ENCODE results near the gene NYAP1. TPM values are rescaled to one million over a fixed set of nuclear protein-coding genes. Genes with fewer than 3 reads are reported as not detected.
A peak's percentile ranks its signal among the peaks of the same experiment; 100 is the strongest.

Gene NYAP1
- total RNA-seq, 1 donor from 2014 or later: 1.2 TPM

DNA sequence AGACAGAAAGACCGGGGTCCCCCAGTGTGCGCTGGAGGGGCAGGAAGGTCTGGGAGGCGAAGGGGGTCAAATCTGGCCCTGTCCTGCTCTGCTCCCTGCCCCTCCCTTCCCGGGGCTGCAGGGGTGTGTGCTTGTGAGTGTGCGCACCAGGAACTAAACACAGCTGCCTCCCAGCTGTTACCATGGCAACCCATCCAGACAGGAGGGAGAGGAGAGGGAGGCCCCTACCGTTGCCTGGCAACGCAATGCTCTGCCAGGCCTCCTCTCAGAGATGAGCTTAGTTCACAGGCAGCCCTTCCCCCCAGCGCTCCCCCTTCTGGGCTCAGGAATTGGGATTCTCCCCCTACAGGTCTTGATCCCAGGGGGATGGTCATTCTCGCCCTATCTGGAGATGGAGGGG is 6.1 kb downstream of the NYAP1 start:
- Histone ChIP-seq H3K9ac (no peak overlapping the region), H3K27ac (no peak overlapping the region), H4K20me1 (ENCODE audit: low read depth) (peaks cover 4% of the 10 kb centered on the region), H2AFZ (replicated peaks) (no peak overlapping the region), H3K9me3 (ENCODE audit: low read depth) (no peaks in the 10 kb centered on the region), H3K4me1 (peaks cover 46% of the 10 kb centered on the region), H3K36me3 (no peaks in the 10 kb centered on the region), H3K4me3 (peak overlapping the region; percentile 10), H3F3A (ENCODE audit: low read depth) (peaks cover 4% of the 10 kb centered on the region), H3K79me2 (ENCODE audit: low read depth) (no peaks in the 10 kb centered on the region), H3K4me2 (peak overlapping the region; percentile 75), H3K27me3 (peaks cover 17% of the 10 kb centered on the region)
- peaks cover 10% of the 10 kb centered on the region for H3K36me3 Mint-ChIP-seq
- peak overlapping the region; percentile 99 for H3K27ac Mint-ChIP-seq
- H3K27me3 Mint-ChIP-seq (ENCODE audit: insufficient read depth, low read depth): peaks cover 4% of the 10 kb centered on the region
- no peak for TF ChIP-seq EZH2phosphoT487 (IDR thresholded peaks at IDR 0.05)
- TF ChIP-seq EZH2 (IDR thresholded peaks at IDR 0.05): no peak
- TF ChIP-seq, protein P1, sequence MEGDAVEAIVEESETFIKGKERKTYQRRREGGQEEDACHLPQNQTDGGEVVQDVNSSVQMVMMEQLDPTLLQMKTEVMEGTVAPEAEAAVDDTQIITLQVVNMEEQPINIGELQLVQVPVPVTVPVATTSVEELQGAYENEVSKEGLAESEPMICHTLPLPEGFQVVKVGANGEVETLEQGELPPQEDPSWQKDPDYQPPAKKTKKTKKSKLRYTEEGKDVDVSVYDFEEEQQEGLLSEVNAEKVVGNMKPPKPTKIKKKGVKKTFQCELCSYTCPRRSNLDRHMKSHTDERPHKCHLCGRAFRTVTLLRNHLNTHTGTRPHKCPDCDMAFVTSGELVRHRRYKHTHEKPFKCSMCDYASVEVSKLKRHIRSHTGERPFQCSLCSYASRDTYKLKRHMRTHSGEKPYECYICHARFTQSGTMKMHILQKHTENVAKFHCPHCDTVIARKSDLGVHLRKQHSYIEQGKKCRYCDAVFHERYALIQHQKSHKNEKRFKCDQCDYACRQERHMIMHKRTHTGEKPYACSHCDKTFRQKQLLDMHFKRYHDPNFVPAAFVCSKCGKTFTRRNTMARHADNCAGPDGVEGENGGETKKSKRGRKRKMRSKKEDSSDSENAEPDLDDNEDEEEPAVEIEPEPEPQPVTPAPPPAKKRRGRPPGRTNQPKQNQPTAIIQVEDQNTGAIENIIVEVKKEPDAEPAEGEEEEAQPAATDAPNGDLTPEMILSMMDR (IDR thresholded peaks at IDR 0.05): peak; percentile 28
- peaks cover 71% of the 10 kb centered on the region for H3K4me1 Mint-ChIP-seq
- peak overlapping the region; percentile 82 for H3K4me3 Mint-ChIP-seq
- DNase-seq (ENCODE audit: low spot score): peak; percentile 100
- no peaks in the 10 kb centered on the region for H3K9me3 Mint-ChIP-seq

DNA sequence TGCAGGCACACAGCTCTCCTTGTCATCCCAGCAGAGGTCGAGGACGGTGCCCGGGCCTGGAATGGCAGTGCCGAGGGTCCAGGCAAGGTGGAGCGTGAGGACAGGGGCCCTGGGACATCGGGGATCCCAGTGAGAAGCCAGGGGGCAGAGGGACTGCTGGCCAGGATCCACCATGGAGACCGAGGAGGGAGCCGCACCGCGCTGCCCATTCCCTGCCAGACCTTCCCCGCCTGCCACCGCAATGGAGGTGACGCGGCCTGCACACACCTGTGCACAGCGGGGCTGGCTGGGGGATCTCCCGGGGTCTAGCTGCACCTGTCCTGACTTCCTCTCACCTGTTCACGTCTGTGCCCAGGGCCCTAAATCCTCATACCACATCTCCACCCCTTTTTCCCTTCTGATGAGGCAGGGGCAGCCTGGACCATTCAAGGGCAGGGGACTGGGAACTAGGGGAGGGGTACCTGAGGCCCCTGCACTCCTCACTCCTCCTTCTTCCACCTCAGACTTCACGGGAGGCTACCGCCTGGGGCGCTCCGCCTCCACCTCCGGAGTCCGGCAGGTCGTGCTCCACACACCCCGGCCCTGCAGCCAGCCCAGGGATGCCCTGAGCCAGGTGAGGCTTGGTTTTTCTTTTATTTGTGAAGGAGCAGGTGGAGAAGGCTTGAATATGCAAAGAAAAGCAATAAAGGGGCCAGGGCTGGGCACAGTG is 6.9 kb downstream of the NYAP1 start:
- peaks cover 17% of the 10 kb centered on the region for H3K27me3 ChIP-seq
- no peak for DNase-seq (ENCODE audit: low spot score)
- H2AFZ ChIP-seq (replicated peaks): no peak overlapping the region
- H3F3A ChIP-seq (ENCODE audit: low read depth): peaks cover 4% of the 10 kb centered on the region
- no peaks in the 10 kb centered on the region for H3K79me2 ChIP-seq (ENCODE audit: low read depth)
- H3K4me3 Mint-ChIP-seq: peak overlapping the region; percentile 82
- peak overlapping the region; percentile 75 for H3K4me2 ChIP-seq
- H3K9me3 Mint-ChIP-seq: no peaks in the 10 kb centered on the region
- H3K9me3 ChIP-seq (ENCODE audit: low read depth): no peaks in the 10 kb centered on the region
- H3K36me3 ChIP-seq: no peaks in the 10 kb centered on the region
- H3K4me1 ChIP-seq: peaks cover 39% of the 10 kb centered on the region
- peaks cover 4% of the 10 kb centered on the region for H3K27me3 Mint-ChIP-seq (ENCODE audit: insufficient read depth, low read depth)
- H4K20me1 ChIP-seq (ENCODE audit: low read depth): no peaks in the 10 kb centered on the region
- H3K4me1 Mint-ChIP-seq: peaks cover 66% of the 10 kb centered on the region
- peaks cover 11% of the 10 kb centered on the region for H3K36me3 Mint-ChIP-seq
- peak overlapping the region; percentile 99 for H3K27ac Mint-ChIP-seq
- no peak overlapping the region for H3K4me3 ChIP-seq
- H3K9ac ChIP-seq: no peak overlapping the region
- no peak overlapping the region for H3K27ac ChIP-seq
- TF ChIP-seq EZH2 (IDR thresholded peaks at IDR 0.05) (no peak), EZH2phosphoT487 (IDR thresholded peaks at IDR 0.05) (no peak)
- TF ChIP-seq, protein P1 (IDR thresholded peaks at IDR 0.05): no peak

DNA sequence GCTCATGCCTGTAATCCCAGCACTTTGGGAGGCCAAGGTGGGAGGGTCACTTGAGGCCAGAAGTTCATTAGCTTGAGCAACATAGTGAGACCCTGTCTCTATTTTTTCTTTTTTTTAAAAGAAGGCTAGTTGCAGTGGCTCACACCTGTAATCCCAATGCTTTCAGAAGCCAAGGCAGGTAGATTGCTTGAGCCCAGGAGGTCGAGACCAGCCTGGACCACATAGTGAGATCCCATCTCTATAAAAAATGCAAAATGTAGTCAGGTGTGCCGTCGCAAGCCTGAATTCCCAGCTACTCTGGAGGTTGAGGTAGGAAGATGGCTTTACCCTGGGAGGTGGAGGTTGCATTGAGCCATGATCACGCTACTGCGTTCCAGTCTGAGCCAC is 7.5 kb downstream of the NYAP1 start:
- Histone ChIP-seq H3K36me3 (no peaks in the 10 kb centered on the region), H3K27ac (no peak overlapping the region), H3K9me3 (ENCODE audit: low read depth) (no peaks in the 10 kb centered on the region), H2AFZ (replicated peaks) (no peak overlapping the region), H3F3A (ENCODE audit: low read depth) (peaks cover 4% of the 10 kb centered on the region), H3K4me2 (no peak overlapping the region), H3K9ac (no peak overlapping the region), H3K4me3 (no peak overlapping the region), H3K27me3 (peaks cover 17% of the 10 kb centered on the region), H4K20me1 (ENCODE audit: low read depth) (no peaks in the 10 kb centered on the region), H3K4me1 (peaks cover 38% of the 10 kb centered on the region), H3K79me2 (ENCODE audit: low read depth) (no peaks in the 10 kb centered on the region)
- TF ChIP-seq, protein P1 (IDR thresholded peaks at IDR 0.05): no peak
- no peak for TF ChIP-seq EZH2 (IDR thresholded peaks at IDR 0.05)
- TF ChIP-seq EZH2phosphoT487 (IDR thresholded peaks at IDR 0.05): no peak
- Mint-ChIP-seq H3K27ac (peak overlapping the region; percentile 69), H3K4me1 (peaks cover 60% of the 10 kb centered on the region), H3K4me3 (peak overlapping the region; percentile 55), H3K9me3 (no peaks in the 10 kb centered on the region), H3K36me3 (peaks cover 10% of the 10 kb centered on the region), H3K27me3 (ENCODE audit: insufficient read depth, low read depth) (peaks cover 6% of the 10 kb centered on the region)
- DNase-seq (ENCODE audit: low spot score): no peak
